ENCODE data around the gene EHD1.
A peak's percentile ranks its signal among the peaks of the same experiment; 100 is the strongest.
"Not testable (repeated sequence)": the region's sequence is repeated elsewhere in the genome, so short reads cannot be mapped to it uniquely, and the experiment has no call there.

The EHD1 gene

GRCh38 chr11:64826578-64827450, 51.6 kb downstream of the EHD1 start:
- FAIRE-seq = no peak
- no peak for DNase-seq (ENCODE audit: insufficient read length)
- TF ChIP-seq POLR2AphosphoS5 (IDR thresholded peaks at IDR 0.05; ENCODE audit: low read depth, low read length) = no peak
- no peak for TF ChIP-seq TAF1 (IDR thresholded peaks at IDR 0.05; ENCODE audit: borderline replicate concordance, low read depth, low read length)
- TF ChIP-seq POLR2A (IDR thresholded peaks at IDR 0.05; ENCODE audit: low read depth, low read length) = no peak

- FAIRE-seq = no peak
- no peak for DNase-seq (ENCODE audit: insufficient read length)
- TF ChIP-seq TAF1 (IDR thresholded peaks at IDR 0.05; ENCODE audit: borderline replicate concordance, low read depth, low read length) = no peak
- no peak for TF ChIP-seq POLR2A (IDR thresholded peaks at IDR 0.05; ENCODE audit: low read depth, low read length)
- no peak for TF ChIP-seq POLR2AphosphoS5 (IDR thresholded peaks at IDR 0.05; ENCODE audit: low read depth, low read length)
These were observed 52.4 kb downstream of the EHD1 start for GRCh38 chr11:64826062-64826461.

- TF ChIP-seq POLR2A (IDR thresholded peaks at IDR 0.05; ENCODE audit: low read depth, low read length) = no peak
- TF ChIP-seq TAF1 (IDR thresholded peaks at IDR 0.05; ENCODE audit: borderline replicate concordance, low read depth, low read length) = no peak
- no peak for TF ChIP-seq POLR2AphosphoS5 (IDR thresholded peaks at IDR 0.05; ENCODE audit: low read depth, low read length)
- DNase-seq (ENCODE audit: insufficient read length) (no peak), FAIRE-seq (no peak)
These were observed 54.8 kb downstream of the EHD1 start for GRCh38 chr11:64823568-64824119.

GRCh38 chr11:64817476-64817875, 60.9 kb downstream of the EHD1 start:
- DNase-seq (ENCODE audit: insufficient read length) (no peak), FAIRE-seq (no peak)
- TF ChIP-seq POLR2A (IDR thresholded peaks at IDR 0.05; ENCODE audit: low read depth, low read length) = no peak
- no peak for TF ChIP-seq TAF1 (IDR thresholded peaks at IDR 0.05; ENCODE audit: borderline replicate concordance, low read depth, low read length)
- no peak for TF ChIP-seq POLR2AphosphoS5 (IDR thresholded peaks at IDR 0.05; ENCODE audit: low read depth, low read length)

- not testable (repeated sequence) for DNase-seq (ENCODE audit: insufficient read length)
- peak; percentile 54 for FAIRE-seq
These were observed 63.0 kb downstream of the EHD1 start for GRCh38 chr11:64815433-64815832.

GRCh38 chr11:64814712-64815187, 63.7 kb downstream of the EHD1 start:
- FAIRE-seq (peak; percentile 99), DNase-seq (ENCODE audit: insufficient read length) (no peak)
- TF ChIP-seq TAF1 (IDR thresholded peaks at IDR 0.05; ENCODE audit: borderline replicate concordance, low read depth, low read length) = no peak
- no peak for TF ChIP-seq POLR2A (IDR thresholded peaks at IDR 0.05; ENCODE audit: low read depth, low read length)
- no peak for TF ChIP-seq POLR2AphosphoS5 (IDR thresholded peaks at IDR 0.05; ENCODE audit: low read depth, low read length)

- no peak for TF ChIP-seq POLR2AphosphoS5 (IDR thresholded peaks at IDR 0.05; ENCODE audit: low read depth, low read length)
- TF ChIP-seq TAF1 (IDR thresholded peaks at IDR 0.05; ENCODE audit: borderline replicate concordance, low read depth, low read length) = no peak
- no peak for DNase-seq (ENCODE audit: insufficient read length)
- FAIRE-seq = no peak
These were observed 64.6 kb downstream of the EHD1 start for GRCh38 chr11:64813826-64814225.

- TF ChIP-seq TAF1 (IDR thresholded peaks at IDR 0.05; ENCODE audit: borderline replicate concordance, low read depth, low read length) (no peak), POLR2AphosphoS5 (IDR thresholded peaks at IDR 0.05; ENCODE audit: low read depth, low read length) (no peak), POLR2A (IDR thresholded peaks at IDR 0.05; ENCODE audit: low read depth, low read length) (no peak)
- no peak for DNase-seq (ENCODE audit: insufficient read length)
- no peak for FAIRE-seq
These were observed 67.5 kb downstream of the EHD1 start for GRCh38 chr11:64810891-64811272.

- peak; percentile 90 for DNase-seq (ENCODE audit: insufficient read length)
- no peak for TF ChIP-seq POLR2AphosphoS5 (IDR thresholded peaks at IDR 0.05; ENCODE audit: low read depth, low read length)
- TF ChIP-seq POLR2A (IDR thresholded peaks at IDR 0.05; ENCODE audit: low read depth, low read length) = peak; percentile 58; the same call in 1 of the 2 replicates
- TF ChIP-seq TAF1 (IDR thresholded peaks at IDR 0.05; ENCODE audit: borderline replicate concordance, low read depth, low read length) = no peak
- FAIRE-seq = peak; percentile 95
These were observed 68.0 kb downstream of the EHD1 start, which contains the start of gene MEN1 for GRCh38 chr11:64810271-64810890. Gene MEN1 (minus strand): TSS chr11:64810551. CDS start chr11:64810109, 442 bp downstream.

- TF ChIP-seq POLR2AphosphoS5 (IDR thresholded peaks at IDR 0.05; ENCODE audit: low read depth, low read length) = no peak
- no peak for TF ChIP-seq POLR2A (IDR thresholded peaks at IDR 0.05; ENCODE audit: low read depth, low read length)
- TF ChIP-seq TAF1 (IDR thresholded peaks at IDR 0.05; ENCODE audit: borderline replicate concordance, low read depth, low read length) = no peak
- FAIRE-seq = no peak
- peak; percentile 51 for DNase-seq (ENCODE audit: insufficient read length)
These were observed 68.6 kb downstream of the EHD1 start for GRCh38 chr11:64809781-64810241.

GRCh38 chr11:64805481-64805880, 72.9 kb downstream of the EHD1 start:
- TF ChIP-seq TAF1 (IDR thresholded peaks at IDR 0.05; ENCODE audit: borderline replicate concordance, low read depth, low read length) (no peak), POLR2AphosphoS5 (IDR thresholded peaks at IDR 0.05; ENCODE audit: low read depth, low read length) (no peak), POLR2A (IDR thresholded peaks at IDR 0.05; ENCODE audit: low read depth, low read length) (no peak)
- no peak for DNase-seq (ENCODE audit: insufficient read length)
- FAIRE-seq = no peak
